ENCODE measurements around the gene FSD2.

The FSD2 gene

GRCh38 chr15:82793737-82794136 is 12.1 kb downstream of the FSD2 start:
- no peak overlapping the region for H3K4me3 ChIP-seq (ENCODE audit: low read depth, low read length)
- no peak for DNase-seq (ENCODE audit: low read depth)
- TF ChIP-seq CTCF (IDR thresholded peaks at IDR 0.05; ENCODE audit: insufficient read depth, low read depth, low read length, missing control alignments), result no peak

GRCh38 chr15:82792068-82792467 is 13.8 kb downstream of the FSD2 start:
- no peak for DNase-seq (ENCODE audit: low read depth)
- H3K4me3 ChIP-seq (ENCODE audit: low read depth, low read length), result no peak overlapping the region
- TF ChIP-seq CTCF (IDR thresholded peaks at IDR 0.05; ENCODE audit: insufficient read depth, low read depth, low read length, missing control alignments), result no peak

DNA sequence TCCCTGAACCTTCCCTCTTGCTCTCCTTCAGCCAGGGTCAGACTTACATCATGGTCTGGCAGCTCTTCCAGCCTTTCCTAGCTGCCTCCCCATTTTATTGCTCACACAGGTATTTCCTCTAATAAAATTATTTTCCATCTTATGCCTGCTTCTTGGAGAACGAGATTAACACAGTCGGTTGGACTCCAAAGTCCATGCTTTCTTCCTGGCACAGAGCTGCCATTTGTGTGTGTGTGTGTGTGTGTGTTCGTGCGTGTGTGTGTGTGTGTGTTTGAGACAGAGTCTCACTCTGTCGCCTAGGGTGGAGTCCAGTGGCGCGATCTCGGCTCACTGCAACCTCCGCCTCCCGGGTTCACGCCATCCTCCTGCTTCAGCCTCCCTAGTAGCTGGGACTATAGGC is 15.5 kb downstream of the FSD2 start:
- no peak for DNase-seq (ENCODE audit: low read depth)
- no peak overlapping the region for H3K4me3 ChIP-seq (ENCODE audit: low read depth, low read length)
- TF ChIP-seq CTCF (IDR thresholded peaks at IDR 0.05; ENCODE audit: insufficient read depth, low read depth, low read length, missing control alignments), result no peak

GRCh38 chr15:82789491-82789890 is 16.4 kb downstream of the FSD2 start:
- TF ChIP-seq CTCF (IDR thresholded peaks at IDR 0.05; ENCODE audit: insufficient read depth, low read depth, low read length, missing control alignments), result no peak
- no peak overlapping the region for H3K4me3 ChIP-seq (ENCODE audit: low read depth, low read length)
- no peak for DNase-seq (ENCODE audit: low read depth)

DNA sequence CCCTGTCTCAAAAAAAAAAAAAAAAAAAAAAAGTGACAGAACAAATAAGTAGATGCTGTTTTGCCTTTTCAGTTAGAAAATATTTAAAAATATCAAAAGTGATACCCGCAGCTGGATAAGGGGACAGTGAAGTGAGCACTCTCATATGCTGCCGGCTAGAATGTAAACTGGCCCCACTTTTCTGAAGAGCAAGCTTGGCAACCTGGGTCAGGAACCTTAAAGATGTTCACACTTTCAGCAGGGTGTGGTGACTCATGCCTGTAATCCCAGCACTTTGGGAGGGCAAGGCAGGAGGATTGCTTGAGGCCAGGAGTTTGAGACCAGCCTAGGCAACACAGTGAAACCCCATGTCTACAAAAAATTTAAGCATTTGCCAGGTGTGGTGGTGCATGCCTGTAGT is 17.4 kb downstream of the FSD2 start:
- no peak overlapping the region for H3K4me3 ChIP-seq (ENCODE audit: low read depth, low read length)
- no peak for DNase-seq (ENCODE audit: low read depth)
- no peak for TF ChIP-seq CTCF (IDR thresholded peaks at IDR 0.05; ENCODE audit: insufficient read depth, low read depth, low read length, missing control alignments)

DNA sequence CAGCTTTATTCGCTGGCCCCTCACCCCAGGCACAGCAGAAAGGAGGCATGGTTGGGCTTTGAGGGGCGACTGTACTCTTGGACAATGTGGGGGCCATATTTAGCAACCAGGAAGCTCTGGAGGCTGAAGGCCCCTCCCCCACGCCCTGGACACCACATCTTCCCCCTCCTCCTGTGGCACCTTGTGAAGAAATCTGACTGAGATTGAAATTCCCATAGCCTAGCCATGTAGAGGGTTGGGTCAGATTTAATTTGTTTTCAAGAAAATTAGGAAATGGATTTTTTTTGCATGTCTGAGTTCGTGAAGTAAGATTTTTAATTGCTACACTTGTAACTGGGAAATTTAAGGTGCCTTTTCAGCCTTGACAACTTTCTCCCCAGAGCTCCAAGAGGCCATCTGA is 24.5 kb downstream of the FSD2 start:
- DNase-seq (ENCODE audit: low read depth), result no peak
- no peak overlapping the region for H3K4me3 ChIP-seq (ENCODE audit: low read depth, low read length)
- TF ChIP-seq CTCF (IDR thresholded peaks at IDR 0.05; ENCODE audit: insufficient read depth, low read depth, low read length, missing control alignments), result no peak

- no peak for TF ChIP-seq CTCF (IDR thresholded peaks at IDR 0.05; ENCODE audit: insufficient read depth, low read depth, low read length, missing control alignments)
- no peak for DNase-seq (ENCODE audit: low read depth)
- no peak overlapping the region for H3K4me3 ChIP-seq (ENCODE audit: low read depth, low read length)
Measured at GRCh38 chr15:82778755-82779154, 27.1 kb downstream of the FSD2 start.

Measured in GM12865 (cell line).